GM21360 (cell line): Measurements from ENCODE around the gene GOLM1.

Experiments used
- ATAC-seq: cut with Tn5 transposase; IDR thresholded peaks from one replicate; pipeline ENCODE4 v1.9.1; 2021; ENCODE audit warnings: mild to moderate bottlenecking, moderate library complexity; ENCODE audit not compliant: unreplicated experiment

The GOLM1 gene

DNA sequence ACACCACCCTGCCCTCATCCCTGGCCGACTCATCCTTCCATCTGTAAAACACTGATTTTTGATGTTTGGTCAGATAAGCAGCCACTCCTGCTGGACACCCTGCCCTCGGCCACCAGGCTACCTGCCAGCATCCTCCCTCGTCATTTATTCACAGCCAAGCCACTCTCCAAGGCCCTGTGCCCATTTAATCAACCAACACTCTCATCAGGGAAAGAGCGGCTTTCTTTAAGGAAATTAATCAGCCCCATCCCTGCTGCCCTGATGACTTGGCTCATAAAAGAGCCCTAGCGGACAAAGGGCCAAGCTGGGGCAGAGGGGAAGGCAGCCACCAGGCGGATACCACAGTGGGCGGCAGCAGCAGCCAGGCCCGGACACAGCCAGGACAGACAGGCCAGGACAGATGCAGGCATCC is 52.4 kb downstream of the GOLM1 start:
- no peak for ATAC-seq

DNA sequence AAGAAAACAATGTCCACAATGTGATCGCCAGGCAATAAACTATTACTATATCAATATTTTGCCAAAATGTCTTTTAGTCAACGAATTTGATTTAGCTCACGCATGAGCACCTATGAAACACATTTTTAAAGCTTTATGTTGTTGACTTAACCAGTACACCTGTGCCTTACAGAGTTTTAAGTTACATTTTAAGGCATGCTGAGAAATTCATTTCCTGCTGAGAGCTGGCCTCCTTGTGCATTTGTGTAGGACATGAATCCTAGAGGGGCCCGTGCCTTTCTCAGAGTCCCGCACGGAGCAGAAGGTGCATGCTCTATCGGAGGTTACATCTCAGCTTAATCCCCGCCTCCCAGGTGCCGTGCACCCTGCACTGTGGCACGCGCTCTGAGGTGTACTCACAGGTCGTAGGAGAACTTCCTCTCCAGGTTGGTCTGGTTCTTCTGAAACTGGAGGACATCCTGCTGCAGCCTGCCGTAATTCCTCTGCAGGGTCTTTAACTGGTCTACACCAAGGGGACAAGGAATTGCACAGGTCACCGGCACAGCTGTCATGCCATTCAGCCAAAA is 53.2 kb downstream of the GOLM1 start:
- no peak for ATAC-seq

DNA sequence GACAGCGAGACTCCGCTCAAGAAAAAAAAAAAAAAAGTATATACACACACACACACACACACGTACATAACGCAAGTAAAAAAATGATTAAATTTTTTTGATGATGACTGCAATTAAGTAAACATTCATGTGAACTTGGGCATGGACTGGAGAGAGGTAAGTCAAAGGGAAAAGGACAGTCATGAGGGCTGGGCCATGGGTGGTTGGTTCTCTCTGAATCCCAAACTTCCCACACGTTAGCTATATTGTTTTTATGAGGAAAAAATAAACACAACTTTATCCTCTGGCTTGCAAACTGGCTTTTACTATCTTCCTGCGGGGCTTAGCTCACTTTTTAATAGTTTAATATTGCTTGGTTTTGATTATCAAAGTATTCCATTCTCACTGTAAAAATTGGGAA is 53.7 kb downstream of the GOLM1 start:
- ATAC-seq, result no peak

DNA sequence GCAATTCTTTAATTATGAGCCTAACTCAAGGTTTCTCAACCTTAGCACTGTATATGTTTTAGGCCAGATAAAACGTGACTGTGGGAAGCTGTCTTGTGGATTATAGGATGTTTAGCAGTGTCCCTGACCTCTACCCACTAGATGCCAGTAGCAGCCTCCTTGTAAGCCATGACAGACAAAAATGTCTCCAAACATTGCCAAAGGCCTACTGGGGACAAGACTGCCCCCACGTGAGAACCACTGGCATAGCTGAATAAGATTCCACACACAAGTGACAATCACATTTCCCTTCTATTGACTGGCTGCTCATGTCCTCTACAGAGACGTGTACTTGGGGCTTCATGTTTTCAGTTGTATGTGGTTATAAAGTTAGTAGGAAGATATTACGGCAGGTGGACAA is 55.4 kb downstream of the GOLM1 start:
- no peak for ATAC-seq

DNA sequence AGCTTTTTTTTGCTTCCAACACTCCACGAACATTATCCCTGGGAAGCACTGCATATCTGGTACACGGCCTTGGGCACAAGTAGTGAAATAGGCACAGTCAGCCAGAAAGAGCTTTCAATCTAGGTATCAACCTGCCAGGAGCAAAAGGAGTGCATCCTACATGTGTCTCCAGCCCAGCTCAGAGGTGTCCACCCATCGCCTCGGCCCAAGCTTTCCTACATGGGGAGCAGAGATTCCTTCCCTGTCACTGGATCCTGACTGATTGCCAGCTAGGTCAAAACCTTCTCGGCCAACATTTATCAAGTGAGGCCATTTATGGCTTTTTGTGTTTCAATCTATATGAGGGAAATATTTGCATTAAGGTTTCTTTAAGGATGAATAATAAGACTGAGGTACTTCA is 55.8 kb downstream of the GOLM1 start:
- no peak for ATAC-seq

DNA sequence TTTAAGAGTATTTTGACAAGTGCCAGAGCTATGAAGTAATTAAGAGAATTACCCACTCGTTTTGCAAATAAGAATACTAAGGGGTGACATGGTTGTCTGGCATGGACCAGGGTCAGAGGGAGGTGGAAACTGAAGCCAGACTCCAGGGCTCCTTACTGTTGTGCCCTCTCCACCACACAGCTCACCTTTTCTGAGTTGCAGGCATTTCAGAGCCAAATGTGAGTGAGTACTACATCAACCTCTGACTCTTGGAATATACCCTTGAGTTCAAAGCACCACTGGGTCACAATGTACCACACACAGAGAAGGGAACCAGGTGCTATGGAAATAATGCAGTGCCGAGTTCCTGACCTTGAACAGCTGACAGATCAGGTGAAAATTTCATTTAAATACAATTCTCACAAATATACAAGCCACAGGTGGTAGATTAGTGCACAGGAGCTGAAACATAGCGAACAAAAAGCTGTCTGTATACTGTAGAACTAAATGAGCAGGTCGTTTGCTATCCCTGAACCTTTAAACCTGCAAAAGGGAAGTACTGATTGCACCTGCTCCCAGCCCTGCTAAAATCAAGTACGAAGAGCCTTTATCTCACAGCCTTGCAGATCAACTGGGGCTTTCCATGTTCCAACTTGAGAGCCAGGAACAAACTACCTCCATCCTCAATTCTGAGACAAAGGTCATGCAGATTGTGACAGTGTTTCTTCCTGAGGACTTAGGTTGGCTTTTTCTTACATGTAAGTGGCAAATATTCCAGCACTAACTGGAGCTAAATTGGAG is 57.0 kb downstream of the GOLM1 start:
- no peak for ATAC-seq

DNA sequence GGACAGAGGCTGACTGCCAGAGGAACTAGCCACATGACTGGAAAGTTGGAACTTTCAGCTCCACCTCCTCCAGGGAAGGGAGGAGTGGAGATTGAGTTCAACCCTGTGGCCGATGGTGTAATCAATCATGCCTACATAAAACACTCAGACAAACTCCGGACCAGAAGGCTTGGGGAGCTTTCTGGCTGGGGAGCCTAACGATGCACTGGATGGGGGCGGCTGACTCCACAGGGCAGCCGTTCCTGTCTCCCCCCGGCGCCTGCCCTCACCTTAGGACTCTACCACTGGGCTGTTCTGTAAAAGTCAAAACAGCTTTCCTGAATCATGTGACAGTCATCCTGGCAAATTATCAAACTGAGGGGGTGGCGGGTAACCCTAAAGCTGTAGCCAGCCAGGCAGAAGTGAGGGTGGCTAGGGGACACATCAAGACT is 58.0 kb downstream of the GOLM1 start:
- no peak for ATAC-seq

DNA sequence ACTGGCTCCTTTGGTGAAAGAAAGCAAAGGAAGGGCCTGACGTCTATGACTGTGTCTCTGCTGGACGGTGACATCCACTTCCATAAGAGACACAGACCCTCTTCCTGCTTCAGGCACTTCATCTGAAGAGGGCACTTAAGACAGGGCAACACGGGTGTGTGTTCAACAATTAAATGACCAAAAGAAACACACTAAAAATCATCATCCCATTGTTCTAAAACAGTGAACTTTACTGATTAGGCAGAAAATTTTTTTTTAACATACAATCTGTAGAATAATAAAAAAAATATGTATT is 58.5 kb downstream of the GOLM1 start:
- no peak for ATAC-seq

DNA sequence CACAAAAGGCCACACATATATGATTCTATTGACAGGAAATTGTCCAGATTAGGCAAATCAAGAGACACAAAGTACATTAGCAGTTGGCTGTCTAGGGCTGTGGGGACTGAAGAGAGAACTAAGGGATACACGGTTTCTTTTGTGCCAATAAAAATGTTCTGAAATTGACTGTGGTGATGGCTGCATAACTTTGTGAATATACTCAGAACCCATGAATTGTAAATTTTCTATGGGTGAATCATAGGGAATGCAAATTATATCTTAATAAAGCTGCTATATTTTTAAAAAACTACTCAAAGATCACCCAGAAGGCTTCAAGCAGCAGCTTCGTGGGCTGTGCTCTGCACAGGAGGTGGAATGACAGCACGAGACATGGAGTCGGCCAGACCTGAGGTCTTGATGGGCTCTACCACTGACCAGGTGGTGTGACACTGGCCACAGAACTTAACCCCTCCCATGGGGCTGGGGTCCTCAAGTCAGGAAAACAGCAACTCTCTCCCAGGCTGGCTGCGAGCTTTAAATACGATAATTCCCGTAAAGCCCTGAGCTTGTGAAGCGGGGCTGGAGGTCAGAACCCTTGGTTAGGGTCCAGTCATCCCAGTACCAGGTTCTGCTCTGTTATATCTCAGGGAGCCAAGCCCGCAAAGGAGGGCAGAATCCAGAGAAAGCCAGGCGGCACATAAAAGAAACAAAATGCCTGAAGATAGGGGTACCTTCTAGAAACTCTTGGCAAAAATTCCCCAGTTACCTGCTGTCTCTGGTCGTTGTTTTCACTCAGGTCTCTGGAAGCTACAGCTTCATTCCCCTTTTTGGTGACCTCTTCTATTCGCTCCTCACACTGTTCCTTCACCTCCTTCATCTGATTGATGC is 59.1 kb downstream of the GOLM1 start:
- ATAC-seq, result no peak

DNA sequence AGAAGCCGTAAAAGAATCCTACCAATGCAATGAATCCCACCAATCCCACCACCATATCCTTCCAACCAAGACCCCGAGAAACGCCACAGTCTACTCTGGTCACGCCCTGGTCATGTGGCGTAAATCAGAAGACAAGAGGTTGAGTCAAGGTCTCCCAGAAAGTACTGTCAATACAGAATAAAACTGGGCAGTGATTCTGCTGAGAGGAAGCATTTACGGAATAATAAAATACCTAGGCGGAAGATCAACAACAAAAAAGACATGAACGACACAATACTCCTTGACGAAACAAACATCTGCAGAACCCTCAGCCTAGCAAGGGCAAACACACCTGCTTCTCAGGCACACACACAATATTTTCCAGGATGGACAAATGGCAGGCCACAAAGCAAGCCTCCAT is 62.8 kb downstream of the GOLM1 start:
- ATAC-seq, result no peak

DNA sequence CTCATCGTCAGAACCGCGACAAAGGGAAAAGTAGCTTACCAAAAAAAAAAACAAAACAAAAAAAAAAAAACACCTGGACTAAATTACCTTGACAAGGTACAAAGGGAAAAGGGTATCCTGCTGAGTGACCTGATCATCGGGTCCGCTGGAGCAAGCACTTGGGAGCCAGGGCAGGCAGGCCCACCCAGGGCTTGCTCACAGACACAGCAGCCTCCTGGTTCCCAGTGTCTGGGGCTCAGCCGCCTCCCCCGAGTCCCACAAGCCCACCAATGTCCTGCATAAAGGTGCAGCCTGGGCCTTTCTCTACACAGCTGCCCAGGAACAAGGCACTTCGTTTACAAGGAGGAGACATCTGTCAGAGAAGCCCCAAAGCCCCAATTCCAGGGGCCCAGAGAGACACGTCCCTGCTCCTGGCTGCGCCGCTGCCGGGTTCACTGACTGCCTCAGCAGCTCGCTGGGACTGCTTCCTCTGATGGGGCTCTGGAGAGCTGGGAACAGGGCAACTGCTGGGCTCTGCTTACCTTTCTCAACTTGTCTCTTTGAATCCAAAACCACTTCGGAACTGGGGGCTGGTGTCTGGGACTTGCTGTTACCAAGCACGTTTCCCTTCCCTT is 63.4 kb downstream of the GOLM1 start:
- ATAC-seq, result no peak

DNA sequence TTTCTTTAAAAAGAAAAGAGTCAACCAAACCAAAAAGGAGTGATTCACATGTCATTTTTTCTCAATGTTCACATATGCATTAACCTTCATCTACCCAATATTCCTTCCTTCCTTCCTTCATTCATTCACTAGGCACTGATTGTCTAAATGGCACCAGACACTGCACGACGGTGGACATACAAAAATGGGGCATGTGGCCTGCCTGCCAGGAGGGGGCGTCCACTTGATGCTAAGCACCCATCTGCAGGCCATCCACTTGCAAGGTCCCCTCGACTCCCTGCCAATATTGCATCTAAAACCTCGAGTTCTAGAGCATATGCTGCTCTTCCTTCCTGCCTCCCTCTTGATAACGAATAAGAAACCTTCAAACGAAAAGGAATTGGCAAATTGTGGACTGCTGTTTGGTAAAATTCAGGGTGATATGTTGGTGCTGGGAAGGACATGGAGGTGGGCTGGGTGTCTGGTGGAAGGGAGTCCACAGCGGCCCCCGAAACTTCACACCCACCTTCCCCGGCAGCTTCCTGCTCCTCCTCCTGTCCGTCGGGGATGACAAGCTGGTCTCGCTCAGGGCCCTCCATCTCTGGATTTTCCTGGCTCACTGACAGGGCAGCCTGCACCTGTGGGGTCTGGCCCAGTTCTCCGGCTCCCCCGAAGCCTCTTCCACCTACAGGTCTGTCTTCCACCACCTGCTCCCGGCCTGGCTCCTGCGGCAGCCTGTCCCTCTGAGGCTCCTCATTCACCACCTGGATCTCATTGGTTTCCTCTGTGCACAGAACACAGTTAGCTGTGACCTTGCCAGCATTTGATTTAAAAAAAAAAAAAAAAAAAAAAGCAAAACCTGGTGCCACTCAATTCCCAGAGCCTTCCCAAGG is 64.3 kb downstream of the GOLM1 start:
- no peak for ATAC-seq

DNA sequence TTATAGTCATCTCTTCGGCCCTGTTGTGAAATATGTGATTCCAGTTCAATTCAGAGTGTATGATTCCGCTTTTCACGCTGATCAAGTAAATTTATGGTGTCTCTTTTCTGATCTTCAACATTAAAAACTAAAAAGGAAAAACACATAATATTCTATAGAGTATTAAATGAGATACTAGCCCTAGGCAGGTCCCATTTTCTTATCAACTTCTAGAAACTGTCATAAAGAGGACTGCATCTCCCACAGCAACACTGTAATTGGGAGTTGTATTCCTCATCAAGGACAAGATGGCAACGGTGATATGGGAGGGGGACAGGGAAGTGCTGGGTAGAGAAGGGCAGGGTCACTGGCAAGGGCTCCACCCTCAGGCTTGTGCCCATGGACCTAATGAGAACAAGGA is 71.6 kb downstream of the GOLM1 start:
- ATAC-seq, result no peak

DNA sequence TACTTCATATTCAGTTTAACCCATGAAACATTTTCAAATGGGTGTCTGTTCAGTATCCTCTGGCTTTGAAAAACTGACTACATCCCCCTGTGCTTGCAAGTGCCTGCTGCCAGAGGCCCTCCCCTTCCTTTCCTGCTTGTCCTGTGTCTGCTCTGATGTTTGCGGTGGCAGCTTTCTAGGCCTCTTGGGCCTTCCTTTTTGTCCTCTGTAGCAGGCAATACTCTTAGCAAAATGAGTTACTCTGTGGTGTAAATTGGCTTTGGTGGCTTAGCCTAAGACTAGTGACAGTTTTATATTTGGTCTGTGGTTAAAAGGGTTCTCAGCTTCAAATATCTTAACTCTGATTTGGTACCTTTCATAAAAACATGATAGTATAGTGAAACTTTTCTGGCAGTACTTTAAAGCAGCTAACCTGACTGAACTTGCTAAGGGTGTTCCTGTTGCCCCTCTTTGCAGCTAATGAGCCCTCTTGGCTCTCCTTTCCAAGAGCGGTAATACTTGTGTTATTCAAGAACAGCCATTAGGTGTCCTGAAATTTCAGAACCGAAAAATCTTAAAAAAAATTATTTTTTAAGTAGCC is 76.6 kb downstream of the GOLM1 start:
- no peak for ATAC-seq

DNA sequence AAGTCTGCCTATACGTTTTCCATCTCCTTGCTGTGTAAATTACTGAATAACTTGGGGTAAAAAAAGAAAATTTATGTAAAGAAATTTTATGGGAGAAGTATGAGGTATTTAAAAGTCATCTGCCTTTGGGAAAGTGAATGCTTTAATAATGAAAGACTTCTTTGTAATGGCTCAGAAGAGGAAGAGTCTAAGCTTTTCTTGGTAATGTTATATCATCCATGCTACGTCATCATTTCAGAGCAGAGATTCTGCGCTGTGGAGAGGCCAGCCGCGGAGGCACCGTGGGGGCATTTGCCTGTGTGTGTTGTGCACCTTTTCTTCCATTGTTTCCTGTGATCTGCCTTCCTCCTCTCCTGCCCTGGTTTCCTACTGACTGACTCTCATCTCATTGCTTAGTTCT is 78.2 kb downstream of the GOLM1 start:
- ATAC-seq, result no peak

DNA sequence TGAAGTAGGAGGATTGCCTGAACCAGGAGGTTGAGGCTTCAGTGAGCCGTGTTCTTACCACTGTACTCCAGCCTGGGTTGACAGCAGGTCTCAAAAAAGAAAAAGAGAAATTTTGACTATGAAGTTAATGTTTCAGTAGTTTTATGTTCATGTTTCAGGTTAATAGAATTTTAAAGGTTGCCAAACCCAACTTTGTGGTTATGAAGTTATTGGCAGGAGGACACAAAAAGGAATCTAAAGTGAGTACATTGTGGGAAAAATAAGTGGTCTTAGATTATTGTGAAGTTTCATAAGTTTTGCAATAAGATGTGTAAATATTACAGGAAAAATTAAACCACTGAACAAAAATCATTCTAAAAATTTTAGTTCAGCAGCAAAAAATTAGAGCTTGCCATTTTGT is 78.6 kb downstream of the GOLM1 start:
- ATAC-seq, result no peak

DNA sequence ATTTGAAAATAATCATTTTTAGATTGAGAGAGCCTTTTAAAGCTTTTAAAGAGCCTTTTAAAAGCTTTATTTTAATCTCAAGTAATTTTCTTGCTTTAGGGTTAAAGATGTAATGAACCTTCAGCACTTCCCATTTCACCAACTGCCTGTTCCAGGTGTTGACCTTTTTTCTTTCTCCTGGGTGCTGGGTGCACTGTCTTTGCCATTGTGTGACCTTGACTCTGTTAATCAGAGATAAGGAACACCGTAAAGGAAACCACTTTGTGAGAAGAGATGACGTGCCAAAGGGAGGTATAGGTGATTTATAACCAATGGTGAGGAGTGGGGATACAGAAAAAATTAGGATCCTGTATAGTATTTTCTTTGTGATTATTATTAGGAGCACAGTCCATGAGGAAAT is 90.2 kb downstream of the GOLM1 start:
- no peak for ATAC-seq

DNA sequence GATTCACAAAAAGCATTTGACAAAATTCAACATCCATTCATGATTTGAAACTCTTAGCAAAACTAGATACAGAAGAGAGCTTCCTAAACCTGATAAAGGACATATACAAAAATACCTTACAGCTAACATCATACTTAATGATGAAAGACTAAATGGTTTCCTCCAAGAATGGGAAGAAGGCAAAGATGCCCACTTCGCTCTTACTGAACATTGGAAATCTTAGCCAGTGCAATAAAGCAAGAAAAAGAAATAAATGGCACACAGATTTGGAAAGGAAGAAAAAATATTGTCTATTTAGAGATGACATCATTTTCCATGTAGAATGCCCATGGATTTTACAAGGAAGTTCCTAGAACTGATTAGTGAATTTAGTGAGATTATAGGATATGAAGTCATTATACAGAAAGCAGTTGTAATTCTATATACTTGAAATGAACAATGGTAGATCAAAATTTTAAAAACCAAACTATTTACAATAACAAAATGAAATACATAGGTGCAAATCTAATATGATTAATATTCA is 94.0 kb downstream of the GOLM1 start:
- no peak for ATAC-seq

DNA sequence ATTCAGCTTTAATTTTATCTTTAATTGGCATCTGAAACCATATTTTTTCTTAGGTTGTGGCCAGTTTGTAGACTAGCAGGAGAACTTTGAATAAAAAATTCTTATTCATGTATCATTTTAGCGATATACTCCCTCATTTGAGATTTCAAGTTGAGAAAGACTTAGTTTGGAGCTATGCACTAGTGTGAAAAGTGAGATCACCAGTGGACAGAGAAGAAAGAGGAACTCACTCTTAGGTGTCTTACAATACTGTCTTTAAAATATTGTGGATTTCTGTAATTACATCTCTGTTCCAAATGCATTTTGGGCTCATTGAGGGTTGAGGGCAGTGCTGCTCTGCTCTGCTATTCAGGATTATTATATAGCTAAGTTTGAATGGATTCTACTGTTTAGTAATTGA is 103.8 kb downstream of the GOLM1 start:
- no peak for ATAC-seq

DNA sequence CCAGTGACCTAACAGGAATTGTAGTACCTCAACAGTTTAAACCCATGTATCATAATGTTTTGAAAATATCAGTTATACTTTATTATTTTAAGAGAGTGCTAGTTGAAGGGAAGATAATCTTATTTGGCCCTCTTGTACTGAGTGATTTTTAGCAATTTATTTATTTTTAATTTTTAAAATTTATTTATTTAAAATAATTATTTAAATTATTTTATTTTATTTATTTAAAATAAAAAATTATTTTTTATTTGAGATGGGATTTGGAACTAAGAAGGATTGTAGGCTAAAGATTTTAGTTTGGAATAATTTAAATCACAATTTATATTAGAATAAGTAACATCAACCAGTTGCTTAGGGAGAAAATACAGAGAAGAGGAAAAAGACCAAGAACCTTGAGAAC is 104.3 kb downstream of the GOLM1 start:
- ATAC-seq, result no peak
